ENCODE measurements around the gene MRPL28.
"Not testable (repeated sequence)": the region's sequence is repeated elsewhere in the genome, so short reads cannot be mapped to it uniquely, and the experiment has no call there.

Gene MRPL28

GRCh38 chr16:389352-389751, 19.0 kb upstream of the MRPL28 start:
- no peak for DNase-seq (ENCODE audit: low spot score)

GRCh38 chr16:387761-388666, 17.7 kb upstream of the MRPL28 start:
- DNase-seq (ENCODE audit: low spot score), result not testable (repeated sequence)

- DNase-seq (ENCODE audit: low spot score), result no peak
These were observed 16.4 kb upstream of the MRPL28 start for GRCh38 chr16:386641-387156.

GRCh38 chr16:383326-384051, 13.2 kb upstream of the MRPL28 start:
- DNase-seq (ENCODE audit: low spot score), result peak; percentile 35

- DNase-seq (ENCODE audit: low spot score), result peak; percentile 64
These were observed 11.7 kb upstream of the MRPL28 start, which contains the start of gene PGAP6 for GRCh38 chr16:381789-382717. Gene PGAP6 (minus strand): TSS chr16:381978. CDS start chr16:381821, 157 bp downstream.

- DNase-seq (ENCODE audit: low spot score), result no peak
These were observed 10.9 kb upstream of the MRPL28 start for GRCh38 chr16:381012-381788.

- no peak for DNase-seq (ENCODE audit: low spot score)
These were observed 10.3 kb upstream of the MRPL28 start for GRCh38 chr16:380762-381011.

- DNase-seq (ENCODE audit: low spot score), result no peak
These were observed 9.8 kb upstream of the MRPL28 start for GRCh38 chr16:379961-380761.

GRCh38 chr16:379183-379960, 9.0 kb upstream of the MRPL28 start:
- no peak for DNase-seq (ENCODE audit: low spot score)

- DNase-seq (ENCODE audit: low spot score), result no peak
These were observed 8.5 kb upstream of the MRPL28 start for GRCh38 chr16:378821-379182.

- not testable (repeated sequence) for DNase-seq (ENCODE audit: low spot score)
These were observed 7.9 kb upstream of the MRPL28 start for GRCh38 chr16:378113-378820.

GRCh38 chr16:377419-377951, 7.1 kb upstream of the MRPL28 start:
- no peak for DNase-seq (ENCODE audit: low spot score)

GRCh38 chr16:376817-377418, 6.6 kb upstream of the MRPL28 start:
- no peak for DNase-seq (ENCODE audit: low spot score)

- no peak for DNase-seq (ENCODE audit: low spot score)
These were observed 5.8 kb upstream of the MRPL28 start for GRCh38 chr16:375927-376816.

GRCh38 chr16:375212-375611, 4.9 kb upstream of the MRPL28 start:
- no peak for DNase-seq (ENCODE audit: low spot score)

GRCh38 chr16:374616-374926, 4.2 kb upstream of the MRPL28 start:
- no peak for DNase-seq (ENCODE audit: low spot score)

- DNase-seq (ENCODE audit: low spot score), result no peak
These were observed 3.7 kb upstream of the MRPL28 start for GRCh38 chr16:373848-374615.

All from CD4-positive, alpha-beta T cell treated with Interleukin-6 at 100 ng/mL for 8 hours (primary cell).